ENCODE measurements around the gene ZNF521. TPM values are rescaled to one million over a fixed set of nuclear protein-coding genes. Genes with fewer than 3 reads are reported as not detected.

The ZNF521 gene
- total RNA-seq, 2 experiments from 2014 or later, result not detected

- no peak for DNase-seq
- Mint-ChIP-seq H3K36me3 (no peaks in the 10 kb centered on the region), H3K4me3 (no peak overlapping the region), H3K9me3 (no peaks in the 10 kb centered on the region), H3K27ac (no peak overlapping the region), H3K4me1 (no peaks in the 10 kb centered on the region), H3K27me3 (peaks cover 7% of the 10 kb centered on the region)
- POLR2A ChIA-PET, result no interaction called here
- ATAC-seq (ENCODE audit: low read depth), result no peak
Observed at GRCh38 chr18:25231327-25231691, 120.7 kb downstream of the ZNF521 start.

GRCh38 chr18:25230658-25231326 lies 121.2 kb downstream of the ZNF521 start:
- DNase-seq, result no peak
- H3K4me3 Mint-ChIP-seq, result no peak overlapping the region
- no peaks in the 10 kb centered on the region for H3K9me3 Mint-ChIP-seq
- H3K36me3 Mint-ChIP-seq, result no peaks in the 10 kb centered on the region
- POLR2A ChIA-PET, result no interaction called here
- H3K4me1 Mint-ChIP-seq, result no peaks in the 10 kb centered on the region
- no peak overlapping the region for H3K27ac Mint-ChIP-seq
- H3K27me3 Mint-ChIP-seq, result peaks cover 7% of the 10 kb centered on the region
- no peak for ATAC-seq (ENCODE audit: low read depth)

GRCh38 chr18:25229920-25230319 lies 122.0 kb downstream of the ZNF521 start:
- no peaks in the 10 kb centered on the region for H3K4me1 Mint-ChIP-seq
- peaks cover 7% of the 10 kb centered on the region for H3K27me3 Mint-ChIP-seq
- H3K27ac Mint-ChIP-seq, result no peak overlapping the region
- no peaks in the 10 kb centered on the region for H3K9me3 Mint-ChIP-seq
- no peak overlapping the region for H3K4me3 Mint-ChIP-seq
- ATAC-seq (ENCODE audit: low read depth), result no peak
- POLR2A ChIA-PET, result no interaction called here
- no peaks in the 10 kb centered on the region for H3K36me3 Mint-ChIP-seq
- no peak for DNase-seq

GRCh38 chr18:25229081-25229480 lies 122.9 kb downstream of the ZNF521 start:
- POLR2A ChIA-PET, result no interaction called here
- Mint-ChIP-seq H3K4me3 (no peak overlapping the region), H3K4me1 (no peaks in the 10 kb centered on the region), H3K27me3 (peaks cover 7% of the 10 kb centered on the region), H3K27ac (no peak overlapping the region), H3K36me3 (no peaks in the 10 kb centered on the region), H3K9me3 (no peaks in the 10 kb centered on the region)
- DNase-seq, result no peak
- ATAC-seq (ENCODE audit: low read depth), result no peak

GRCh38 chr18:25228410-25228809 lies 123.6 kb downstream of the ZNF521 start:
- Mint-ChIP-seq H3K27ac (no peak overlapping the region), H3K4me1 (no peaks in the 10 kb centered on the region), H3K4me3 (no peak overlapping the region), H3K9me3 (no peaks in the 10 kb centered on the region), H3K36me3 (no peaks in the 10 kb centered on the region), H3K27me3 (peaks cover 7% of the 10 kb centered on the region)
- ATAC-seq (ENCODE audit: low read depth) (no peak), DNase-seq (no peak)
- POLR2A ChIA-PET, result no interaction called here

- Mint-ChIP-seq H3K27me3 (peaks cover 6% of the 10 kb centered on the region), H3K36me3 (no peaks in the 10 kb centered on the region), H3K4me3 (no peak overlapping the region), H3K9me3 (no peaks in the 10 kb centered on the region), H3K4me1 (no peaks in the 10 kb centered on the region), H3K27ac (no peak overlapping the region)
- no peak for ATAC-seq (ENCODE audit: low read depth)
- POLR2A ChIA-PET, result no interaction called here
- DNase-seq, result no peak
Observed at GRCh38 chr18:25225151-25225550, 126.8 kb downstream of the ZNF521 start.

GRCh38 chr18:25223899-25224886 lies 127.8 kb downstream of the ZNF521 start:
- Mint-ChIP-seq H3K4me1 (no peaks in the 10 kb centered on the region), H3K27ac (no peak overlapping the region), H3K36me3 (no peaks in the 10 kb centered on the region), H3K4me3 (no peak overlapping the region), H3K27me3 (peaks cover 4% of the 10 kb centered on the region), H3K9me3 (no peaks in the 10 kb centered on the region)
- ATAC-seq (ENCODE audit: low read depth) (no peak), DNase-seq (no peak)
- POLR2A ChIA-PET, result no interaction called here

- Mint-ChIP-seq H3K27ac (no peak overlapping the region), H3K27me3 (no peaks in the 10 kb centered on the region), H3K4me3 (no peak overlapping the region), H3K4me1 (no peaks in the 10 kb centered on the region), H3K36me3 (no peaks in the 10 kb centered on the region), H3K9me3 (no peaks in the 10 kb centered on the region)
- DNase-seq, result no peak
- POLR2A ChIA-PET, result no interaction called here
- ATAC-seq (ENCODE audit: low read depth), result no peak
Observed at GRCh38 chr18:25223211-25223610, 128.8 kb downstream of the ZNF521 start.

GRCh38 chr18:25222648-25223047 lies 129.3 kb downstream of the ZNF521 start:
- ATAC-seq (ENCODE audit: low read depth), result no peak
- Mint-ChIP-seq H3K27me3 (no peaks in the 10 kb centered on the region), H3K36me3 (no peaks in the 10 kb centered on the region), H3K27ac (no peak overlapping the region), H3K9me3 (no peaks in the 10 kb centered on the region), H3K4me3 (no peak overlapping the region), H3K4me1 (no peaks in the 10 kb centered on the region)
- no peak for DNase-seq
- POLR2A ChIA-PET, result no interaction called here

- DNase-seq (no peak), ATAC-seq (ENCODE audit: low read depth) (no peak)
- H3K27ac Mint-ChIP-seq, result no peak overlapping the region
- no peak overlapping the region for H3K4me3 Mint-ChIP-seq
- no peaks in the 10 kb centered on the region for H3K4me1 Mint-ChIP-seq
- H3K36me3 Mint-ChIP-seq, result no peaks in the 10 kb centered on the region
- H3K9me3 Mint-ChIP-seq, result no peaks in the 10 kb centered on the region
- POLR2A ChIA-PET, result no interaction called here
- H3K27me3 Mint-ChIP-seq, result peaks cover 4% of the 10 kb centered on the region
Observed at GRCh38 chr18:25210622-25211021, 141.3 kb downstream of the ZNF521 start.

GRCh38 chr18:25192065-25192464 lies 159.9 kb downstream of the ZNF521 start:
- no peaks in the 10 kb centered on the region for H3K4me1 Mint-ChIP-seq
- H3K27me3 Mint-ChIP-seq, result peaks cover 2% of the 10 kb centered on the region
- H3K9me3 Mint-ChIP-seq, result no peaks in the 10 kb centered on the region
- POLR2A ChIA-PET, result no interaction called here
- no peak overlapping the region for H3K27ac Mint-ChIP-seq
- ATAC-seq (ENCODE audit: low read depth) (no peak), DNase-seq (no peak)
- no peak overlapping the region for H3K4me3 Mint-ChIP-seq
- no peaks in the 10 kb centered on the region for H3K36me3 Mint-ChIP-seq

- H3K4me3 Mint-ChIP-seq, result no peak overlapping the region
- no peak for ATAC-seq (ENCODE audit: low read depth)
- DNase-seq, result no peak
- no peaks in the 10 kb centered on the region for H3K4me1 Mint-ChIP-seq
- no peaks in the 10 kb centered on the region for H3K27me3 Mint-ChIP-seq
- H3K9me3 Mint-ChIP-seq, result no peaks in the 10 kb centered on the region
- H3K27ac Mint-ChIP-seq, result no peak overlapping the region
- H3K36me3 Mint-ChIP-seq, result no peaks in the 10 kb centered on the region
- POLR2A ChIA-PET, result no interaction called here
Observed at GRCh38 chr18:25190472-25190871, 161.5 kb downstream of the ZNF521 start.

GRCh38 chr18:25189391-25190185 lies 162.4 kb downstream of the ZNF521 start:
- no peak for DNase-seq
- no peaks in the 10 kb centered on the region for H3K9me3 Mint-ChIP-seq
- no peaks in the 10 kb centered on the region for H3K36me3 Mint-ChIP-seq
- no peaks in the 10 kb centered on the region for H3K4me1 Mint-ChIP-seq
- no peak for ATAC-seq (ENCODE audit: low read depth)
- POLR2A ChIA-PET, result no interaction called here
- no peak overlapping the region for H3K4me3 Mint-ChIP-seq
- no peaks in the 10 kb centered on the region for H3K27me3 Mint-ChIP-seq
- no peak overlapping the region for H3K27ac Mint-ChIP-seq
